WI38 (cell line): ENCODE results near the gene CARD11.

Source experiments
- H3K4me3 ChIP-seq: 2 replicates; pipeline ENCODE4 v1.5.1; 2011; ENCODE audit warnings: low read depth, mild to moderate bottlenecking, control low read depth, low read length
- CTCF ChIP-seq: IDR thresholded peaks from 2 replicates; pipeline ENCODE4 v1.5.1; 2012; ENCODE audit warnings: low read depth, mild to moderate bottlenecking, control low read depth, low read length

CARD11 gene

DNA sequence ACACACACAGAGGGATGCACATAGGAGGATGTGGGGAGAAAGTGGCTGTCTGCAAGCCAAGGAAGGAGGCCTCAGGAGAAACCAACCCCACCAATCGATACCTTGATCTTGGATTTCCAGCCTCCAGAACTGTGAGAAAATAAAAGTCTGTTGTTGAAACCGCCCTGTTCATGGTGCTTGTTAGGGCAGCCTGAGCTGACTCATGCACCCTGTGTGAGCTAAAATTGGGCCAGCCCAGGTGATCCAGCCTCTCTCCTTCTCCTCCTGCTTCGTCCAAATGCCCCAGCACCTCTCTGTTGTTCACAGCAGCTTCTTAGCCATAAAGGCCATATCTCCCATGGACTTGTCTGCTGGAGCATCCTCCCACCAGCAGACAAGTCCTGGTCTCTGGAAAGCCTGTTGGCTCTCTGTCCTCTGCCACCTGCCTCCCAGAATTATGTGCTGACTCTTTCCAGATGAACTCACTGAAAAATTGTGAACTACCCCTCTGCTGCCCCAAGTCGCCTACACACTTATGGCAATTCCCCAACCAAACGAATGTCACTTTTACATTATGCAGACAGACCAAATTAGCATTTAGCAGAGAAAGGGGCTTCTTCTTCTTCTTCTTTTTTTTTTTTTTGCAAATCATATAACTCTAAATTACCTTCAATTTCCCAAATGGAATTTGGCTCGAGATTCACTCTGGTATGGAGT, 30.2 kb upstream of the CARD11 start:
- TF ChIP-seq CTCF = no peak

GRCh38 chr7:3070908-3071307, 27.2 kb upstream of the CARD11 start:
- TF ChIP-seq CTCF = no peak
- no peak overlapping the region for H3K4me3 ChIP-seq

More for the DNA sequence above, 30.2 kb upstream of the CARD11 start:
- H3K4me3 ChIP-seq = no peak overlapping the region

DNA sequence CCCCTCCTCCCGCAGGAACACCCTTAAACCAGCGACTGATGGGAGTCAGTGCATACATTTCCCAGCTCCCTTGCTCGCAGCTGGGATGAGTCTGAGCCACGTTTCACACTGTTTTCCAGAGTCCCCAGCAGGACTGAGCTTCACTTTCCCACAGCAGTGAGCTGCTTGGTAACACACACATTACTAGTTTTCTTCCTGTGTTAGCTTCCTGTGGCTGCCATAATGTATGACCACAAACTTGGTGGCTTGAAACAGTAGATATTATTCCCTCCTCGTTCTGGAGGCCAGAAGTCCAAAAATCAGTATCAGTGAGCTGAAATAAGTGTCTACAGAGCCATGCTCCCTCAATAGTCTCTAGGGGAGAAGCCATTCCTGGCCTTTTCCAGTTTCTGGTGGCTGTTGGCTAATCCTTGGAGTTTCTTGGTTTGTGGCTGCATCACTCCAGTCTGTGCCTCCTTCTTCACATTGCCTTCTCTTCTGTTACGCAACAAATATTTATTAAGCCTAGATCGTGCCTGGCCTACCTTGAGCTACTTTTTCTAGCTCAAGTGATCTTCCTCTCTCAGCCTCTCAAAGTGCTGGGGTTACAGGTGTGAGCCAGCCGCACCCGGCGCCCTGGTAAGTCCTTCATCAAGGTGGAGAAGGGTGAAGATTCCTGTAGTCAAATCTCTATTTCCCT, 26.2 kb upstream of the CARD11 start:
- TF ChIP-seq CTCF = no peak

GRCh38 chr7:3068530-3068929, 24.9 kb upstream of the CARD11 start:
- no peak overlapping the region for H3K4me3 ChIP-seq
- no peak for TF ChIP-seq CTCF

More for the DNA sequence above, 26.2 kb upstream of the CARD11 start:
- no peak overlapping the region for H3K4me3 ChIP-seq

- TF ChIP-seq CTCF = no peak
- H3K4me3 ChIP-seq = no peak overlapping the region
Observed at GRCh38 chr7:3067606-3068380, 24.1 kb upstream of the CARD11 start.

GRCh38 chr7:3067193-3067592, 23.5 kb upstream of the CARD11 start:
- no peak overlapping the region for H3K4me3 ChIP-seq
- TF ChIP-seq CTCF = no peak

DNA sequence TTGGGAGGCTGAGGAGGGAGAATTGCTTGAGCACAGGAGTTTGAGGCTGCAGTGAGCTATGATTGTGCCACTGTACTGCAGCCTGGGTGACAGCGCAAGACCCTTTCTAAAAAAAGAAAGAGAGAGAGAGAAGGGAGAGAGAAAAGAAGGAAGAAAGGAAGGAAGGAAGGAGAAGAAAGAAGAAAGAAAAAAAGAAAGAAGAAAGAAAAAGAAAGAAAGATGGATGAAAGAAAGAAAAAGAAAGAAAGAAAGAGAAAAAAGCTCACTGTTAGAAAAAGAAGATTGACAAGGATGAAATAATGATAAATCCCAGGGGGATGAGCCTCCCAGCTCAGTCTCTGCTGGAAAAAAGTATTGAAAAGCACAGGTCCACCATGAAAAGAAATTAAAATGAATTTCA, 22.8 kb upstream of the CARD11 start:
- TF ChIP-seq CTCF = no peak
- H3K4me3 ChIP-seq = no peak overlapping the region
